Dermis microvascular lymphatic vessel endothelial cell (primary cell): Measurements from ENCODE around the gene ELMO2. TPM values are rescaled to one million over a fixed set of nuclear protein-coding genes. Genes with fewer than 3 reads are reported as not detected.
"Not testable (repeated sequence)": the region's sequence is repeated elsewhere in the genome, so short reads cannot be mapped to it uniquely, and the experiment has no call there.

Source experiments
- DNase-seq, 2 donors: peaks; one replicate each; pipeline versions ENCODE4 v3.0.0 to v3.0.0-alpha.2; 2010; ENCODE audit warnings: low read depth in 2 of 2
- total RNA-seq: library from RNA; depleted of rRNA; stranded (reverse); fragments of >200 nt; gene quantifications from 2 replicates; pipeline ENCODE4 v1.2.1, GENCODE V29; 2014

ELMO2 gene
- total RNA-seq, 1 donor from 2014 or later = 16.9 TPM

DNA sequence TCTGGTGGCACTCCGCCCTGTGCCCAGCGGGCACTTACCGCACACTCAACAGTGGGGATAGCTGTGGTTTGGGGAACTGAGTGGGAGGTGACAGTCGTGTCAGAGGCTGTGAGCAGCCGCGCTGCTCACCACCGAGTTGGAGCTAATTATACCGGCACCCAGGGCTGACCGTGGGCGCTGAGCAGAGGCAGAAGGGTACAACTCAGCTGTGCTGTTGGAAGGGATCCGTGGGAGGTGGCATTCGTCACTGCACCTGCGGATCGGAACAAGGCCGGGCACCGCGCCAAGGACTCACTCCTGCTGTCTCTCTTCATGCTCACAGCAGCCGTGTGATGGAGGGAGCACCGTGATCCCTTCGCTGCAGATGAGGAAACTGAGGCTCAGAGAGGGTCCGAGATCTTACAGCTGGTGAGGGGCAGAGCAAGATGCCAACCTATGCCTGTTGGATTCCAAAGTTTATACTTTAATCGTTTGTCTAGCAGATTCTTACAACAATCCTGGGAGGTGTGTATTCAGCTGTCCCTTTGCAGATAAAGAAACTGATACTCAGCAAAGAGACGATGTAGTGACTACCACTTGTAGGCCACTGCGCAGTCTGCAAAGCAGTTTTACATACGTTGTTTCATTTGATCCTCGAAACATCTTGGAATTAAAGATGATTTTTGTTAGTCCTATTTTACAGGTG, 713 bp upstream of the ELMO2 start:
- DNase-seq = peak in 1 of 2 donors; percentile 25

DNA sequence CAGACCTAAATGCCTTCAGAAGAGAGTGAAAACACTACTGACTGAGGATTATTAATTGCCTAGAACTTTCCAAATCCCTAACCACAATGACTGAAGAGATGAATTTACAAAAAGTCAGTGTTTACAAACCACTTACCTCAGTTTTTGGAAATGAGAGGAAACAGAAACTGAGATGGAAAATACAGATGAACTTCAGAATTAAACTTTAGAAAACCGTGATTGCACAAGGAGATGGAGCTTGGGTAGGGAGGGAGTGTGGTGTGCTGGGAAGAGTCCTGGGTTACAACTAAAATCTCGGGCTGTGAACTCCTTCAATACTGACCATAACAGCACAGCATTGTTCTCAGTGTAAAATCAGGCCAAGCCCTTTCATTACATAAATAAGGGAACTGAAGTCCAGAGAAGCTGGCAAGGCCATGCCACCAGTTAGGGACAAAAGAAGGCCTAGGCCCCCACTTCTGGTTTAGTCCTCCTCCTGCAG, 4.0 kb downstream of the ELMO2 start:
- DNase-seq = no peak

DNA sequence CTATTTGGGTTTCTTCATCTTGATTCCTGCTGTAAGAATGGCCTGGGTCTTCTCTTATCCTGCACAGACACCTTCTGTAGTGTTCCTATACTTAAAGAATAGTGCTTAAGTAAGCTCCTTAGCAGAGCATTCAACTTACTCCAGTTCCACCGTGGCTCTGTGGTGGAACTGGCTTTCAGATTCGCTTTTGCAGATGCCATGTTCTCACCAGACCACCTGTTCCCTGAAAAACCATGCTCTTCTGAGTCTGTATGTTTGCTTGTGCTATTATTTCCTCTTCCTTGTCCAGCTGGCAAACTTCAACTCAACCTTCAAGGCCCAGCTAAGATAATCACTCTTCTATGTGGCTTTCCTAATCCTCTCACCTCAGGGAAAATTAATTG, 4.9 kb downstream of the ELMO2 start:
- no peak for DNase-seq

DNA sequence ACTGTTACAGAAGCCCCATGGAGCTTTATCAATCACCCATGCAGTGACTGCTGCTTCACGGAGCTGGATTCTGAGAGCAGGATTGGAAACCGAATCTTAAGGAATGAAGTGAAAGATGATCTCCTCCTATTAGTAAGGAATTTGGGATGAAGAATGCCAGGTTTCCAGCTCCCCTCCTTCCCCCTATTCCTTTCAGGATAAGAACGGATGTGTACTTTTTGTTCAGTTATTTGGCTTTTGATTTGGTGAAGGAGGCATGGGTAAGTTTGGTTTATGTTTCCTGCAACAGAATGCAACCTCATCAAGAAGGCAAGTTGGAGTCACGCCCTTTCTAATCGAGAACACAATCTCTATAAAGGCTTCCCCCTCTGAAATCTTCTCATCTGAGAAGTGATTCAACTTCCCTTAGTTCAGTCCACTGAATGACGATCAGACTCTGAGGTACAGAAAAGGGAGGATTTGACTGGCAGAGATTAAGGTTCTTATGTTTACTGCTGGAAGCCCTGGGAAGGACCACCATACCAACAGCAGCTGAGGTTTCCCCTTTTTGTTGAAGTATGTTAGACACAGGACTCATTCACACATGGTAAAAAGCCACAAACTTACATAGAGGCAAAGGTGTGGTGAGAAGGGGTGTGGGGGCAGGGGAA, 5.5 kb downstream of the ELMO2 start:
- DNase-seq = peak in 1 of 2 donors; percentile 28

DNA sequence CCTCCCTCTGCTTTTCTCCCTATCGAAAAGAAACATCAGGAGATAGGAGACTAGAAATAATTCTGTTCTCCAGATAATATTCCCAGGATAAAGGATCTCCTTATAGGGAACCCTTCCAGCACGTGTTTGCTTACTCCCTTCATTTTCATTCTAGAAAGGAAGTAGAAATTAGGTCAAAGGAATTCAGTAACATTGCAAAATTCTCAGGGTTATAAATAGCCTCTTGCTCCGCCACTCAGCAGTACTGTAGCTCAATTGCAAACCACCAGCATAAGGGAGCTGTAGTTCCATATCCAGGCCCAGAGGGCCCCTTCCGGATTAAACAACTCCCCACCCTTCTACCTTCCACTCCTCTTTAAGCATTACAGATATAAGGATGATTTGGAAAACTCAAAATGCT, 6.2 kb downstream of the ELMO2 start:
- DNase-seq = peak in 1 of 2 donors; percentile 13

DNA sequence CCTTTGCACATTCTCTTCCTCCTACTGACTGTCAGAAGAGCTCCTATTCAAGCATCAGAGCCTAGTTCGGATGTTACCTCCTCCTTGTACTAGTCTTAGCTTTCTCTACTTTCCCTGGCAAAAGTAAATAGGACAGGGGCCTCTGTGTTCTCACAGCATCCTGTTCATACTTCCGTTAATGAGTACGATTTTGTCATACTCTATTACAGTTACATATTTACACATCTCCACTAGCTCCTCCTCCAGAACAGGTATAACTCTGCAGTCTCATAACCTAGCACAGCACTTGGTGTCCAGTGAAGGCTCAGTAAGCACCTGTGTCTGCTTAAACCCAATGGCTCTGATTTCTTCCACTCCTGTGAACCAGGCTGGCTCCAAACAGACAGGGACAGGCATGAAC, 7.0 kb downstream of the ELMO2 start:
- peak in 1 of 2 donors; percentile 9 for DNase-seq

DNA sequence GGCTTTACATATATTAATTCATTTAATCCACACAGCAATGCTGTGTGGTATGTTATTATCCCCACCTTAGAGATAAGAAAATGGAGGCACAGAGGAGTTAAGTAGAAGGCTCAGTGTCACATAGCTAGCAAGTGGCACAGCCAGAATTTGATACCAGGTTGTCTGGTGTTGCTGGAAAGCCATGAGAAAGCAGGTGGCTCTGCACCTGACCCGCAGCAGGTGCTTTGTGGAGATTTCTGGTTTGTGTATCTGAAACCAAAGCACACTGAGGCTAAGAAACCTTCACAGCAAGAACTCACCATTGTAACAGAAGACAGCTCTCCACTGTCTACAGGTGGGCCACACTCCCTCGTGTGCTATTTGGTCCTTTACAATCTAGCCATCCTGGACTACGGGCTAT, 7.5 kb downstream of the ELMO2 start:
- DNase-seq = no peak

DNA sequence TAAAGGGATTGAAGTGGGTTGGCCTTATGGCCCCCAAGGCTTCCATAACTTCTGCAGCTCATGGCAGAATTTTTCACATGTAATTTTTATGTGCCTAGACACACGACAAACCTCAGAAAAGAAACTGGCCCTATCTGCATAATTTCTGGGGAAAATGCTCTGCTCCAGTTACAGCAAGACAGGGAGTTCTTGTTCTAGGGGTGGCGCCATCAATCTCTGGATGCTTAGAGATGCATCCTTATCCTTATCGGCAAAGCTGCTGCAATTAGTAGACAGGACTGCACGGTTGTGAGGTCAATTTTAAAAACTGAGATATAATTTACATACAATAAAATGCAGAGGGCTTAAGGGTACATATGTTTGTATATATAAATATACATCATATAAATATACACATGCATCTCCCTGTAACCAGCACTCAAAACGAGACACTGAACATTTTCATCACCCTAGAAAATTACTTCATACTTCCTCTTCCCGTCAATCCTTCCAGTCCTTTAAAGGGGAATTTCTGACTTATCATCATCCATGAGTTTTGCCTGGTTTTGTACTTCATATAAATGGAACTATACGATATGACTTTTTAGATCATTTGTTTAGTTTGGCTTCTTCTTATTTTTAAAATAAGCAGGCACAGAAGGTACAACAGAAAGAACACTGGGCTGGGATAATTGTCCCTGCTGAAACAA, 10.2 kb downstream of the ELMO2 start:
- DNase-seq = no peak

DNA sequence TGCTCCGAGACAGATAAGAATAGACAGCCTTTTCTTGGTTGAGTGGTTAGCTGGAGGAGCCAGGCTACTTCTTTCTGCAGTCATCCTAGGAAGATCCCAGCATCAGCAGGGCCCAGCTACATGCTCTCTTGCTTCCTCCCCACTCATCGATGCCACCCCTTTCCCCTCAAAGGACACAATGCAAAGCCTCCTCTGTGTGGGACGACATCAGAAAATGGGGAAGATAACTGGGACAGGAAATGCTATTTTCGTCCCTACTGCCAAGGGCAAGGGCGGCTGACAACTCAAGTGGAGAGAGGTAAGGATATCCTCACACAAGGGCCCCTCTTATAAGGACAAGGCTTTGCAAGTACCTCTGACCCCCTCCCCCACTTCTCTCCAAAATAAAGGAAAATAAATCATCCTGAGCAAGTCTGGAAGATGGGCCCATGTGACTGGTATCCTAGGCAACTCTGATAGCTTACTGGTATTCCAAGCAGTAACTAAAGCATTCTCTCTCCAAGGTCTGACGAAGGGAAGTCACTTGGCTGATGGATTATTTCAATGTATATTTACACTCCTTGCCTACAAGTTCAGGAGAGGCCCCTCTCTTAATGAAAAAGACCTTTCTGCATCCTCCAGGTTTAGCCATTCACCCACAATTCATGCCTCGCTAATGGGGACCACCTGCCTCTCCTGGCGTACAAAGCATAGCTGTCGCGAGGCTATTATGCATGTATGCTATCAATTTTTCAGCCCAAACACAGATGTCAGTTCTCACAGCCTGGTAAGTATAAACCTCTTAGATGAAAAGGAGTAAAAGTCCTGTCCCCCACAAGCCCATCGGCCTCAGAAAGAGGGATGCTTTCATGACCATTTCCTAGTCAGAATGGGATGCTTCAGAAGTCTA, 11.3 kb downstream of the ELMO2 start:
- no peak for DNase-seq

DNA sequence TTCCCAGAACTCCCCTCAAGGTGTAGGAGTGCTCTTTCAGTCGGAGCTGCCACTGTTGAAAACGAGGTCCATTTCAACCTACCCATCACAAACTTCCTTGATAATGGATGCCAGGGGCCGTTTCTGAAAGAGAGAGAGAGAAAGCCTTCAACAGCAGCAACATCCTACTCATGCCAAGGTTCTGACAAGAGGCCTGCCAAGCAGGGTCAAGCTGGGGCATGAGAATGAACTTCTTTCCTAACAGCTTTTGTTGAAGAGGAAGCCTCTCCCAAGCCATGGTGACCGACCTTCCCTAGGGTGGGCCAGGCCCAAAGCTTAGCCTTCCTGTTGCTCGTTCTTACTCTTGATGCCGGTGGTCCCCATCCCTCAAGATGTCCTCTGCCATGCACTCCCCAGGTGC, 12.4 kb downstream of the ELMO2 start:
- DNase-seq = no peak

DNA sequence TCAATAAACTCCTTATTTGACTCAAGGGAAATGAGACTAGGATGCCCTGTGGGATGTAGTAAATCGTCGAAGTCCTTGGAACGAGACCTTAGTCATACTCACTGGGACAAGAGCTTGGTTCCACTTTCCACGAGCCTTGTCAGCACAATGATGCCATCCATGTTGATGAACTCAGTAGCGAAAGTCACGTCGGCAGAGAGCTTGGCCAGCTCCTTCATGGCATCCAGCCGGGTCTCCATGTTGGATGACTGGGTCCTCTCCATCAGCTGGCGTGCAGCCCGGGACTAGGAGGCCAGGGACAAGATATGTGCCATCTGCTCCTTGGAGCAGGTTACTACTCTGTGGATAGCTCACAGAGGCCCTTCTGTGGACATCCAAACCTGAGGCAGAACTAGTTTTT, 17.5 kb downstream of the ELMO2 start:
- no peak for DNase-seq

DNA sequence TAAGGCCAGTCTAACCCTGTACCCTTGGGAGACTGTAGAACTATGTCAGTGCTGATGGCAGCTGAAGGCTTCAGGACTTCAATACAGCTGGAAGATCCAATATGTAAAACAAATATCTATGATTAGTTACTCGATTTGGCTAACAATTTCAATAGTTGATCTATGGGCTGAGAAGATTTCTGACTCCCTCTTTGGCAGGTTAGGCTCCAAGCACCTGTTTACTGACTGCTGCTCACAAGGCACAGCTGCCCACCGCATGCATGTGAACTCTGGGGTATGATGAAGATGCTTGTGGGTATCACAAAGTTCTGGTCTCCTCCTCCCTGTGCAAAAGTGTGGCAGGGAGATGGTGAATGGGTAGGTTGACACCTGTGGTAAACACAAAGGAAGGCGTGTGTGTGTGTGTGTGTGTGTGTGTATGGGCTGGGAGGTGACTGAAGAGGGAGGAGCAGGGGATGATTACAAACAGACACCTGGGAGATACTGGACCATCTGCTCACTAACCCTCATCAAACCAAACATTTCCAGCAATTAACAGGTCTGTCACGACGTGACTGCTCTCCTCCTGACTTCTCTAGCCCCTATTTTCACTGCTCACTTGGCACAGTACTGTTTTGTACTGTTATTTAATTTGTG, 18.1 kb downstream of the ELMO2 start:
- DNase-seq = no peak

DNA sequence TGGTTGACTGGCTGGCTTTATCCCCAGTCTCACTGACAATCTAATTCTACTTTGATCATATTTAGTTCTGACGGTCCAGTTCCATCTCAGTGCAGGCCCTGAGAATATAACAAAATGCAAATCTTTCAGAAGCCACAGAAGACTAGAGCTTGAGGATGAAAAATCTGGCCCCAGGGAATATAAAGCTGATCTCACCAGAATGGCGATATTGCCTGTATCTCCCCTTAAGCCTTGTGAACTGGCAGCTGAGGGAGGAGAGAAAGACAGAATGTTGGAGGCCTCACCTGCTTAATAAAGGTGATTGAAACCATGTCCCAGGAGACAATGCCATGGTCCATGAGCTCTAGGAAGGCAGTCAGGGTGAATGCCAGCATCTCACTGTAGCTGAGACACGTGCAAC, 19.4 kb downstream of the ELMO2 start:
- not testable (repeated sequence) for DNase-seq

DNA sequence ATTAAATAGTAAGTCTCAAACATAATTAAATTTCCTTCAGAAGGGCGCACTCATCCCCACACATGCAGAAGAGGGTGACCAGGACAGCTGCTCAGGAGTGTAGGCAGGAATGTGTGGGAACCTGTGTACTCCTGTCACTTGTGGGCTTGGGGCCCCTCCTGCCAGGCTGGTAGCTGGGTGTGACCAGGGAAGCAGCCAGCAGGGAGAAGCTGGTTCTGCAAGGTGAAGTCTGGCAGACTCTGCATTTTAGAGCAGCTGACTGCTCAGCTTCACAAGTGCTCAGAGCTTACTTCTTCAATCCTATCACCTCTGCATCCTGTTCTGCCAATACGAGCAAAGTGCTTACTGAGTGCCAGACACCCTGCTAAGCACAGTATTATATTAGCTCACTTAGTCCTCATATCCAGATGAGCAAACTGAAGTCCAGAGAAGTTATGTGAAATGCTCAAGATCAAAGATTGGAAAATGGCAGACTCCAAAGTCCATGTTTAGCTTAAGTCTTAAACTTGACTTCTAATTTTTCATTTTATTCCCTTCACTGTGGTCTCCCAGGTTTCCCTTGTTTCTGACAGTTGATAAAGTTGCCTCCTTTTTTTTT, 27.9 kb downstream of the ELMO2 start:
- no peak for DNase-seq

DNA sequence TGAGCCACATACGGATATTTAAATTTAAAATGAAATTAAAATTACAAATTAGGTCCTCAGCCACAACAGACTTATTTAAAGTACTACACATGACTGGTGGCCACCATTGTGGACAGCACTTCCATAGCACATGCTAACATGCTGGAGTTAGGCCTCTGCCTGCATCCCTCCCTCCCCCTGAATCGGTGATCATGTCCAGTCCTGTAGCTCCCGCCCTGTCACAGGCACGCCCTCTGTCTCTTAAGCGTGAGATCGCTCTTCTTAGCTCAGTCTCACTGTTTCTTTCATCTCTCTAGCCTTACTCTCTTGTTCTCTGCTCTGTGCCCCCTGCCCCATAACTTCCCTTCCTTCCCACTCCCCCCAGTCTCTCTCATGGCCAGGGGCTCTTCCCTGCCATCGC, 28.9 kb downstream of the ELMO2 start:
- no peak for DNase-seq

DNA sequence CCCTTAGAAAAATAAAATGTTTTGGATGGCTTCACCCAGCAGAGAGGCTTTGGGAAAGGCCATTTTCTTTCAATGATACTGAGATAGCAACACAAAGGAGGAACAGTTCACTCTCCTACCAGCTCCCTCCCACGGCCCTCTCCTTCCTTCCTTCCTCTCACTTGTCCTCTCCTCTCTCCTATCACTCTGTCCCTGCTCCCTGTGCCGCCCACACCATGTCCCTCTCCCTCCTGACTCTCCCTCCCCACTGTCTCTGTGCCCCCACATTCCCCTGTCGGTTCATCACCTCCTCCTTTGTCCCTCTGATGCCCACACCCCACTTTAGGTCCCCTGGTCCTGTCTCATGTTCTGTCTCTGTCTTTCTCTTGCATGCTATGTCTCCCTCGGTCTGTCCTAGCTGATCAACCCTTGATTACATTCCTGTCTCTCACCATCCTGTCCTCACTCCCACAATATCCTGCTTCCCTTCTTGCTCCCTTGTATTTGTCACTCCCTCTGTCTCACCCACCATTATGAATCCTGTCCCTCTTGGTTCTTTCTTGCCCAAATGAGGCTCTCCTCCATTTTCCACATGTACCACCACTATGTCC, 30.1 kb downstream of the ELMO2 start:
- no peak for DNase-seq

DNA sequence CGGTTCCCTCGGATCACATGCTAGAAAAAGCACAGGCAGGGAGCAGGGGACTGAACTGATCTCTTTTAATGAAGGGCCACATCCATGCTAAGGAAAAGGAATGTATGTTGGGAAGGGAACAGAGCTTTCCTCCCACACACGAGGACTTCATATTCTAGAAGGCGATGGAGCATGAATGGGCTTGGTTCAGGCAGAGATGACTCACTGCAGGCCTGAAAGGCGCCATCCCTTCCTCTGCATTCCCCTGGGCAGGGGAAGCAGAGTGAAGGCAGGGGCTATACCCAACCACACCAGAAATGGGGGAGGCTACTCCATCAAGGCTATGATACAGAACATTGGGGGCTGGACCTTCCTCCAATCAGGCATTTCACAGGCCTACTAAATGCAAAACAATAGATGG, 30.6 kb downstream of the ELMO2 start:
- no peak for DNase-seq

DNA sequence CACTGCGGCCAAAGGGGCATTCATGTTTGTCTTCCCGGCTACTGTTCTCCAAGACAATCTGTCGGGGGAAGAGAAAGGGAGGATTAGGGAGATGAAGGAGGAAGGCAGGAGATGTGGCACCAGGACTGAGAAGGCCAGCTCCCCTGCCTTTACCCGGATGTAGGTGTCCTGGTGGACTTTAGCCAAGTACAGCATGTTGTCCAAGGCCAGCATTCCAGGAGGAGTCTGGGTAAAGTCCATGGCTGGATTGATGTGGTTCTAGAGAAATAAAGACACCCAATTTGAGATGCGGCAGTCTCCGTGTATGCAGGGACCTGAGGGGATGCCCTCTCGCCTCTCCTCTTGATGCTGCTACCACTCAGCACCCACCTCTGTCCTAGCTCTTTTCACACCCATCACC, 32.0 kb downstream of the ELMO2 start:
- no peak for DNase-seq

DNA sequence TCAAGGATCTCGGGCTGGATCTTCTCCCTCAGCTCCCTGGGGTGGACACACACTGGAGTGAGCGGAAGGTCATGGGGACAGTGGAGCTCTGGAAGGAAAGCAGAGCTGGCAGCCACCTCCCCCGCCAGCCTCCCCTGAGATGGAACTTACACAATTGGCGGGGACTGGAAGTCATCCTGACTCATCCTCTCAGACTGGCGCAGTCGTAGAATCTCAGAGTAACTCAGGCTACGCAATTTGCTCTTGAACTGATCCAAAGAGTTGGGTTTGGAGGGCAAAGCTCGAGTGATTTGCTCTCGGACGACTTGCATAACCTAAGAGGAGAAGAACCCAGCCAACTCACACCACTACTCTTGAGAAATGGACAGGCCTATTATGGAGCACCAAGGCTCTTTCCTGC, 34.8 kb downstream of the ELMO2 start:
- DNase-seq = no peak

DNA sequence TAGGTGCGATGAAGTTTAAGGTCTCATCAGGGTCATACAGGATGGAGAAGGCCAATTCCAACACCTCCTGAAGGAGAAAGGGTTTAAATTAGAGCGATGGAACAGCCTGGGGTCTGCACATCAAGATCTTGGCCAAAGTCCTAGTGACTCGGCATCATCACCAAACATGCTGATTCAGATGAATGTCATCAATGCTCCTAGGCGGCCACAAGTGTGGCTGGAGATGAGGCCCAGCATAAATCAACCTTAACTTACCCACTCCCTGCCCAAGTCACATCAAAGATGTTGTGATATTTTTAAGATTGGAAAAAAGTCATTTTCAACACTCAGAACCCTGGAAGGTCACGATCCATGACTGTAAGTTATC, 37.5 kb downstream of the ELMO2 start:
- no peak for DNase-seq
